GM19438 (cell line): Measurements from ENCODE around the gene GPR161.
A peak's percentile ranks its signal among the peaks of the same experiment; 100 is the strongest.
"Not testable (repeated sequence)": the region's sequence is repeated elsewhere in the genome, so short reads cannot be mapped to it uniquely, and the experiment has no call there.

ENCODE experiments used
- ATAC-seq: cut with Tn5 transposase; IDR thresholded peaks from one replicate; pipeline ENCODE4 v1.9.1; 2021; ENCODE audit warnings: low read depth; ENCODE audit not compliant: unreplicated experiment

The GPR161 gene

GRCh38 chr1:168136709-168137514 is at the start of gene GPR161:
TSS of gene GPR161 (minus strand) at chr1:168136930. CDS start at chr1:168104850, 32,080 bp downstream.
- no peak for ATAC-seq

- not testable (repeated sequence) for ATAC-seq
Observed at GRCh38 chr1:168181063-168181720, 44.5 kb upstream of the GPR161 start.

GRCh38 chr1:168180148-168180524 is 43.4 kb upstream of the GPR161 start:
- no peak for ATAC-seq

- ATAC-seq: no peak
Observed at GRCh38 chr1:168179438-168180147, 42.9 kb upstream of the GPR161 start.

- ATAC-seq: peak; percentile 97
Observed at GRCh38 chr1:168178638-168179437, 42.1 kb upstream of the GPR161 start, which contains the start of gene TIPRL. TSS of gene TIPRL (plus strand) at chr1:168178962. CDS start at chr1:168179078, 116 bp downstream.

GRCh38 chr1:168178227-168178637 is 41.5 kb upstream of the GPR161 start:
- ATAC-seq: no peak

- no peak for ATAC-seq
Observed at GRCh38 chr1:168172250-168172915, 35.7 kb upstream of the GPR161 start.

GRCh38 chr1:168170564-168171508 is 34.1 kb upstream of the GPR161 start:
- no peak for ATAC-seq

- no peak for ATAC-seq
Observed at GRCh38 chr1:168167806-168168205, 31.1 kb upstream of the GPR161 start.

- no peak for ATAC-seq
Observed at GRCh38 chr1:168164771-168165170, 28.0 kb upstream of the GPR161 start.

- ATAC-seq: no peak
Observed at GRCh38 chr1:168163670-168164069, 26.9 kb upstream of the GPR161 start.

- no peak for ATAC-seq
Observed at GRCh38 chr1:168161459-168161858, 24.7 kb upstream of the GPR161 start.

GRCh38 chr1:168159979-168160378 is 23.2 kb upstream of the GPR161 start:
- no peak for ATAC-seq

- no peak for ATAC-seq
Observed at GRCh38 chr1:168159251-168159650, 22.5 kb upstream of the GPR161 start.

- ATAC-seq: no peak
Observed at GRCh38 chr1:168157638-168158037, 20.9 kb upstream of the GPR161 start.

- ATAC-seq: no peak
Observed at GRCh38 chr1:168155910-168156309, 19.2 kb upstream of the GPR161 start.

GRCh38 chr1:168154707-168155106 is 18.0 kb upstream of the GPR161 start:
- ATAC-seq: not testable (repeated sequence)

GRCh38 chr1:168151935-168152334 is 15.2 kb upstream of the GPR161 start:
- ATAC-seq: no peak

GRCh38 chr1:168150283-168150682 is 13.6 kb upstream of the GPR161 start:
- ATAC-seq: no peak
